H4 (cell line): Measurements from ENCODE around the gene COL25A1. TPM values are rescaled to one million over a fixed set of nuclear protein-coding genes. Genes with fewer than 3 reads are reported as not detected.
A peak's percentile ranks its signal among the peaks of the same experiment; 100 is the strongest.

Source experiments
- DNase-seq: peaks from one replicate; pipeline ENCODE4 v3.0.0-alpha.2; 2015; ENCODE audit warnings: low spot score
- total RNA-seq: library from RNA; depleted of rRNA; stranded (reverse); fragments of >200 nt; shearing (Covaris generic); gene quantifications from 2 replicates; pipeline ENCODE4 v1.2.3, GENCODE V29; 2014

COL25A1 gene
- total RNA-seq, 1 experiment from 2014 or later = 0.02 TPM

- peak; percentile 68 for DNase-seq
Observed at GRCh38 chr4:109294006-109294405, 8.5 kb downstream of the COL25A1 start.

GRCh38 chr4:109291707-109292238 lies 10.7 kb downstream of the COL25A1 start:
- no peak for DNase-seq

DNA sequence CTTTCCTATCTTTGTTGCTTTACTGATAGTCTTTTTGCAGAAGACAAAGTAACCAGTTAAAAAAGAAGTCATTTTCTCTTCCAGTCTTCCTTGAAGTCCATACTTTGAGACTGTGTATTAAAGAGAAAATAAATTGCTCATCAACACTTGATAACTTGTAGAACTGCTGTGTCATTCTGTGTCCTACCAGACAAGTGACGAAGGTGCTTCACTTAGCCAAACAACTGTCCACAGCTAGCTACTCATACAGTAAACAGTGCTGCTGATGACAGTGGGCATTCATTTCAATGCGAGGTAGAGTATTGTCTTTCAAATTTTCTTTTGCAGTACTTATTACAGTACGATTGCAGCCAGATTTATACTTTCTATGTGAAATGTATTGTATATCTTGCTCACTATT lies 11.5 kb downstream of the COL25A1 start:
- no peak for DNase-seq

DNA sequence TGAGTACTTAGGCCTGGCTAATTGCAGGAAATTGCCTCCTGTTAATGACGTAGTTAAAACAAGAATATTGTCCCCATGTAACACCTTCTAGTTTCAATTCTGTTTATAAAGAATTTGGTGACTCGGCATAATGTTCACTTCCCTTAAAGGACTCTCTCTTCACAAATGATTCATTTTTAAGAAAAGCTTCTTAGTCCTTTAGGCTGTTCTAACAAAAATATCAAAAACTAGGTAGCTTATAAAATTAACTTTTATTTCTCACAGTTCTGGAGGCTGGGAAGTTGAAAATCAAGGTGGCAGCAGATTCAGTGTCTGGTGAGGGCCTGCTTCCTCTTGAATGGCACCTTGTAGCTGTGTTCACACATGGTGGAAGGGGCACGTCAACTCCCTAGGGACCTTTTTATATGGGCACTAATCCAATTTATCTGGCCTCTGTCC lies 23.8 kb downstream of the COL25A1 start:
- no peak for DNase-seq

- DNase-seq = no peak
Observed at GRCh38 chr4:109276482-109277095, 25.9 kb downstream of the COL25A1 start.

GRCh38 chr4:109275066-109275745 lies 27.3 kb downstream of the COL25A1 start:
- no peak for DNase-seq

GRCh38 chr4:109266891-109267290 lies 35.6 kb downstream of the COL25A1 start:
- DNase-seq = no peak

GRCh38 chr4:109266236-109266635 lies 36.2 kb downstream of the COL25A1 start:
- DNase-seq = no peak

- DNase-seq = no peak
Observed at GRCh38 chr4:109263721-109264120, 38.7 kb downstream of the COL25A1 start.

GRCh38 chr4:109256818-109257217 lies 45.6 kb downstream of the COL25A1 start:
- no peak for DNase-seq

- no peak for DNase-seq
Observed at GRCh38 chr4:109254845-109255244, 47.6 kb downstream of the COL25A1 start.

DNA sequence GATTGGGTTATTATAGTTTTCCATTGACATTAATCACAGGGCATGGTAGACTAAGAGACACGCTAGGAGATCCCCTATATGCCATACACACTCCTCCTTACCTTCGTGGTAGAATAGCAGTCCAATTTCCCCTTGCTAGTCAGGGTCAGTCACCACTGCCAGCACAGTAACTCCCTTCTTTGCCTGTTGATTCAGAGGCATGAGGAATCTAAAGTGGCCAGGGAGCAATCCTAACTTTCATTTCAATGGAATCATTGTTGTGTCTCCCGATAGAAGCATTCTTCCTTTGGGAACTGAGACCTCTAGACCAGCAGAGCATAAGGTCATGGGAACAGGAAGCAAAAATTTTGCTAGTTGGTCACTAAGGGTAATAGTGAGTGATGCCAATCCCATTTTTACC lies 51.1 kb downstream of the COL25A1 start:
- no peak for DNase-seq

GRCh38 chr4:109248322-109248900 lies 54.0 kb downstream of the COL25A1 start:
- DNase-seq = no peak

GRCh38 chr4:109243871-109244270 lies 58.6 kb downstream of the COL25A1 start:
- DNase-seq = no peak

DNA sequence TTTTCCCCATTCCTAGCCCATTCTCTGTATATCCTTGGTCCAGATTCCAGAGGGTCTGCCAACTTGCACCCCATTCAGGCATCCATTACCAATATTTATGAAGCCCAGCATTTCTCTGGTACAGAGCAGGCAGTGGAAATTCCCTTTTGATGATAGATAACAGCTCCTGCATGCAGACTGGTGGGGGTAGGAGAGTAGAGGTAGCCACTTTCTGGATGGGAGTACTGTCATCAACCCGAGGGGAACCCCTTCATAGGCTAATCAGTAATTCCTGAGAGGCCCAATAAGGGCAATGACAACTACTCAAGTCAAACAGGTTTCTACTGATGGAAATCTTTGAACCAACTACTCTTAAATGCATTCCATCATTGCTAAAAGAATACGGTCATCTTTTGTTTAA lies 63.7 kb downstream of the COL25A1 start:
- no peak for DNase-seq

GRCh38 chr4:109235683-109236082 lies 66.8 kb downstream of the COL25A1 start:
- DNase-seq = no peak

DNA sequence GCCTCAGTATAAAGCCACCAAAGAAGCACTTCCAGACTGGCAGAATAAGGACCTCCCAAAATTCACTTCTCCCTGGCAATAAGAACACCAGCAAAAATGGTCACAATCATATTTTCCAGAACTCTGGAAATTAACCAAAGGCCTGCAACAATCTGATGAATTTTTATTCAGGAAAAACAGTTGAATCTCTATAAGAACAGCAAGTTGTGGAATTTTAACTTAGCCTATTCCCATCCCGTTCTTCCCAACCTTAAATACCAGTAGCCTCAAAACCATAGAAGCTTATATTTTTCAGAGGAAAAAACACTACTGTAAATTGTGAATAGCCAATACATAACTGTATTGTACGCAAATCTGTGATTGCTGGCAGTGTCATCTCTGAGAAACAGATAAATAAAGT lies 67.9 kb downstream of the COL25A1 start:
- no peak for DNase-seq

DNA sequence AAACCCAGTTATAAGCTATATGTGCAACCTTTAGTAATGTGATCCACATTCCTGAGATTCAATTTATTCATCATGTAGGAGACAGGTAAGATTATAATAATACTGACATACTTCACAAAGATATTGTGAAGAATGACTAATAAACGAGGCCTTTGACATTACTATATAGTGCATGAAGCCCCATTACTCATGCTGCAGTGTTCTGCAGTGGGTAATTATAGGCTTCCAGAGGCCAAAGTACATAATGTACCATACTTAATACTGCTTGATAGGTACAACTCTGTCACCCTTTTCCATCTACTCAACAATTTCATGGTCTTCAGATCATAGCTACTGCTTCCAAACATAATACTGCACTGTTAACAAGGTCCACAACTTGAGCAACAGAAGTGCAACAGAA lies 68.9 kb downstream of the COL25A1 start:
- DNase-seq = no peak

- DNase-seq = no peak
Observed at GRCh38 chr4:109232681-109233080, 69.8 kb downstream of the COL25A1 start.

- no peak for DNase-seq
Observed at GRCh38 chr4:109231331-109231730, 71.1 kb downstream of the COL25A1 start.

GRCh38 chr4:109229028-109229427 lies 73.4 kb downstream of the COL25A1 start:
- no peak for DNase-seq

DNA sequence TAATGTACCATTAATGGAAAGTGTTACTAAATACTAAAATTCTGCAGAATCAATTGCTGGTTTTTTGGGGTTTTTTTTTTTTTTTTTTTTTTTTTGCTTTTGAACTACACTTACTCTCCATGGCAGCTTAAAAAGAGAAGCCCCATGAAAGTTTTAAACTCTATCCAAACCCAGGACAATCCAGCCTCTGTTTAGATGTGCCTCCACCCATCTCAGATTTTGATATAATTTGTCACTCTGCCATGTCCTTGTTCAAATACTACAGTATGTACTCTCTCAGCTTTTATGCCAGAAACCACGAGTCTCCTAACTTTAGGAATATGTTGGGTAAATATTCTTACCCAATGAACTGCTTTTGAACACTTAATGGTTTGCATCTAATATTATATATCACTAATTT lies 84.2 kb downstream of the COL25A1 start:
- no peak for DNase-seq

DNA sequence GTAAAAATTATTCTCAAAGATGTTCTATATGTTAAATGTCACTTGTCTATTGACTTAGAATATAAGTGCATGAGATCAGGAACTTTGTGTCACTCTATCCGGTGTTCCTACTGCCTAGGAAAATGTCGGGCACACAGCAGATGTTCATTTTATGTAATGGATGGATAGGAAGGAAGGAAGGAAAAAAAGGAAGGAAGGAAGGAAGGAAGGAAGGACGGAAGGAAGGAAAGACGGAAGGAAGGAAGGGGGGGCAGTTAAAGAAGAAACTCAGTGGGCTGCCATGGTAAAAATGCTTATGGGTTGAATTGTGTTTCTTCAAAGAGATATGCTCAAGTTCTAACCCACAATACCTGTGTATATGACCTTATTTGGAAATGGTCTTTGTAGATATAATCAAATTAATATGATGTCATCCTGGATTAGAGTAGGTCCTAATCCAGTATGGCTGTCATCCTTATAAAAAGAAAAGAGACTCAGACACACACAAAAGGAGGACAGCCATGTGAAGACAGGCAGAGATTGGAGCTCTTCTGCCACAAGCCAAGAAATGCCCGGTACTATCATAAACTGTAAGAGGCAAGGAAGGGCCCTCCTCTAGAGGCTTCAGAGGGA lies 86.3 kb downstream of the COL25A1 start:
- DNase-seq = no peak
